ENCODE data around the gene CHMP5.
A peak's percentile ranks its signal among the peaks of the same experiment; 100 is the strongest.

The CHMP5 gene

GRCh38 chr9:33244137-33244784, 20.6 kb upstream of the CHMP5 start:
- no peak for DNase-seq

GRCh38 chr9:33245341-33245740, 19.5 kb upstream of the CHMP5 start:
- no peak for DNase-seq

GRCh38 chr9:33246269-33246860, 18.5 kb upstream of the CHMP5 start:
- no peak for DNase-seq

GRCh38 chr9:33248606-33249005, 16.2 kb upstream of the CHMP5 start:
- DNase-seq, result no peak

GRCh38 chr9:33249087-33249658, 15.7 kb upstream of the CHMP5 start:
- DNase-seq, result no peak

GRCh38 chr9:33249983-33250382, 14.9 kb upstream of the CHMP5 start:
- no peak for DNase-seq

- DNase-seq, result no peak
Observed at GRCh38 chr9:33250458-33250995, 14.3 kb upstream of the CHMP5 start.

- no peak for DNase-seq
Observed at GRCh38 chr9:33254211-33254610, 10.6 kb upstream of the CHMP5 start.

- DNase-seq, result no peak
Observed at GRCh38 chr9:33255014-33255413, 9.8 kb upstream of the CHMP5 start.

GRCh38 chr9:33255471-33255870, 9.4 kb upstream of the CHMP5 start:
- no peak for DNase-seq

GRCh38 chr9:33256236-33256635, 8.6 kb upstream of the CHMP5 start:
- no peak for DNase-seq

GRCh38 chr9:33257276-33257675, 7.6 kb upstream of the CHMP5 start:
- no peak for DNase-seq

GRCh38 chr9:33260372-33260771, 4.5 kb upstream of the CHMP5 start:
- DNase-seq, result no peak

GRCh38 chr9:33263131-33264002, 1.5 kb upstream of the CHMP5 start:
- peak; percentile 8 for DNase-seq

GRCh38 chr9:33264003-33264472, 811 bp upstream of the CHMP5 start:
- DNase-seq, result peak; percentile 32

- DNase-seq, result no peak
Observed at GRCh38 chr9:33265211-33265865, 489 bp downstream of the CHMP5 start.

- no peak for DNase-seq
Observed at GRCh38 chr9:33267151-33267767, 2.4 kb downstream of the CHMP5 start.

- DNase-seq, result no peak
Observed at GRCh38 chr9:33270146-33270545, 5.3 kb downstream of the CHMP5 start.

GRCh38 chr9:33272061-33272460, 7.2 kb downstream of the CHMP5 start:
- DNase-seq, result no peak

GRCh38 chr9:33273266-33273971, 8.6 kb downstream of the CHMP5 start:
- DNase-seq, result no peak

- DNase-seq, result no peak
Observed at GRCh38 chr9:33273972-33274328, 9.1 kb downstream of the CHMP5 start.

- DNase-seq, result no peak
Observed at GRCh38 chr9:33277484-33277883, 12.6 kb downstream of the CHMP5 start.
